HG03175 (cell line): ENCODE measurements around the gene STK32A.

ENCODE experiments used
- ATAC-seq: cut with Tn5 transposase; IDR thresholded peaks from one replicate; pipeline ENCODE4 v1.9.1; 2021; ENCODE audit warnings: mild to moderate bottlenecking, moderate library complexity; ENCODE audit not compliant: unreplicated experiment

STK32A gene

DNA sequence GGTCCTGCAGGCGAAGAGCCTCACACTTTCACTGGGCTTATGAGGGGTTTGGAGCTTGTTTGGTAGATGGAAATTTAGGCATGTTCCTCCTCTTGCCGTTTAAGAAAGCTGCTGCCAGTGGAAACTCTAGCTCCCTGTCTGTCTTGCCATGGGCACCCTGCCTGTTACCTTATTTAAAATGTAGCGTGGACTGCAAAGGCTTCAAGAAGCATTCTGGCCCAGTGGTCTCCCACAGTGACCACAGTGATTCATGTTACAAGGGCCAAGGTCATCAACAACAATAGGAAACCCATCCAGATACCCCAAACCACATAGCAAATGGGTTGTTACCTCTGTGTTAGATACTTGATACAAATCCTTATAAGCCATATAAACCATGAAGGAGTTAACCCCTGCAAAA, 178.4 kb downstream of the STK32A start:
- no peak for ATAC-seq

- no peak for ATAC-seq
Measured at GRCh38 chr5:147415651-147416050, 180.8 kb downstream of the STK32A start.

DNA sequence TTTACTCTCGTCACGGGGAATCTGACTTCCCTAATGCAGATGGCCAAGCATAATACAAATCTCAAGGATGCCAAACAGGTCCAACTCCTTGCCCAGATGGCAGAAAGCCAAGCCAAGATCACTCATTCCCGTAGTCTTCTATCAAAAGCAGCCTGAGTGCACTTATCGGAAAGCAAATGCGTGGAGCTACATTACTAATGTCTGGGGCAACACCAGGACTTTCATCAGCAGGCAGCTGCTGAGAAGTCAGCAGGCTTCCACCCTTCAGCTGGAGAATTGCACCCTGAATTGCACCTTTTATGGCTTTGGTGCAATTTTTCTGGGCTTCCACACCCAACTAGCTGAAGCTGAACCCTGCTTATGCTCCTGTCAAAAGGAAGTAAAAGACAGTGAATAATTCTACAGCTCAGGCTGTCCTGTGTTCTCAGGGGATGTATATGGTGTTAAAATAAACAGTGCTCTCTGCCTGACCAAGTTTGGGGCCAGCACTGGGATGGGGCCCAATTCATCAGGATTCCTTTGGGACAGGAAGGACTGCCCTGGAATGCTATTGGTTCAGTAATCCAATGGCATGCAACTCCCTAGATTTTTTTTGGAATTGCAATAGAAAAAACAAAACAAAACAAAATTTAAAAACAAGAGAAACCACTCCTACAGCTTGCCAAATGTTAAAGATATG, 182.4 kb downstream of the STK32A start:
- ATAC-seq: no peak

- no peak for ATAC-seq
Measured at GRCh38 chr5:147418613-147419012, 183.8 kb downstream of the STK32A start.

GRCh38 chr5:147426640-147427327, 192.0 kb downstream of the STK32A start:
- ATAC-seq: no peak

DNA sequence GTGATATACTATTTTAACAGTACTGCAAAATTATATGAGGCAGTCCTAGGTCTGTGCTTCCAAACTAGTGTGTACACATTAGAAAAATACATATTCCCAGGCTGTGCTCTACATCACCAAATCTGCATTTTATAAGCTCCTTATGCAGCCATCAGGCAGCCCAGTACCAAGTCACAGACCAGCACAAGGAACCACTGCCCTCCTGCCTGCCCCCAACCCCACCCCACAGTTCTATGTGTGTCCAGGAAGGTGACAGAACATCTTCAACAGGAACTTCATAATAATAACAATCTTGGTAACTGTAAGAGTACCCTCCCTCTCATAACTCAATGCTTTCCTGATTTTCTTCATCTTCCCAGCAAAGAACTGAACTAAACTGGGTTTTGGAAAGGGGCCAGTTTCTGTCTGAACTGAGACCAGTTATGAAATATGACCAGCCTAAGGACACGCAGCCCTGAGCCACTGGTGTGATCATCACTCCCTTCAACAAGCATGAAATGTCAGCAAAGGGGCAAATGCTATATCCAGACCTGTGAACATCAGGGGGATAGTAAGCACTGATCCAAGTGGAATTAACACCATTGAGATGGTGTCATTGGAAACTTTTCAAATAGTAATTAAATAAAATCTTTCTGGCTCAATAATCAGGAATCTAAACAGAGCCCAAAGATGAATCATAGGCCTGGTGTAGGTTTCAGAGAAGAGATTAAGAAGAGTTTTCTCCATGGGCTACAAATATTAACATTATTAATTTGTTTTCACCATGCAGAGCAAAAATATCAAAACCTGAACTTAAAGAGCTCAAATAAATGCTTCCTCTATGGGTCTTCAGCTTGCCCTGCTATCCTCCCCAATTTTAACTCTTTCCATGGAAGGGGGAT, 192.9 kb downstream of the STK32A start:
- no peak for ATAC-seq

GRCh38 chr5:147430628-147431027, 195.8 kb downstream of the STK32A start:
- no peak for ATAC-seq

DNA sequence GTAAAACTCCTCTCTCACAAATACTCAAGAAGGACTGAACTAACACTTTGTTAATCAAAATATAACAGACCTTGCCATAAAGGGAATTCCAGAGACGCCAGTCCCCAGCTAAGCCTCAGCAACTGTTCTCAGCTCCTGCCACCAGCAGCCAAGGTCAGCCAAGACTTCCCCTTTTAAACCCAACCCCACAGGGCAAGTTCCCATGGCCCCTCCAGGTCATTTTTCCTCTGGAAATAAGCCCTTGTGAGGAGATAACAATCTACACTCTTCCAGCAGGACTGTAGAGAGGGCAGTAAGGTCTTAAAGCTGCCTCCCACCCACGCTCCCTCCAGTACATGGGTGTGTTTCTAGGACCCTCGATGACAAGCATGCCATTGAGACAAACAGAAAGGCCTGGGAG, 196.8 kb downstream of the STK32A start:
- no peak for ATAC-seq

GRCh38 chr5:147432323-147432722, 197.5 kb downstream of the STK32A start:
- no peak for ATAC-seq

DNA sequence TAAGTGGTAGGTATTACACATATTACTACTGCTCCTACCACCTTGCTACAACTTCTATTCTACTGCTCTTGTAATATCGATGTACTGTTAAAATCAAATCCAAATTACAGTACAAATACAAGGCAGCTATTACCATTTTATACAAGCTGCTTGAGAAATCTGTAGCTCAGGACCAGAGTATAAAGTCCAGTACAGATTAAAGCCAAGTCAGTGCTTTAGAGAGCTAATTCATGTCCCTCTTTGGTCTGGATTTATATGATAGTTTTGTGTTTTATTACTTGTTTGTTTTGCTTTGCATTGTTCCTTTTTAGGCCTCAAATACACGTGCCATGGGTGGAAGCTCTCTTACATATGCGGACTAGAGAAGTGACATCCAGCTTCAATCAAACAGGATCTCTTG, 199.2 kb downstream of the STK32A start:
- ATAC-seq: no peak

GRCh38 chr5:147436596-147436995, 201.8 kb downstream of the STK32A start:
- ATAC-seq: peak; percentile 75

GRCh38 chr5:147437161-147437596, 202.4 kb downstream of the STK32A start:
- no peak for ATAC-seq
